ENCODE results near the gene ZNHIT6.
"Not testable (repeated sequence)": the region's sequence is repeated elsewhere in the genome, so short reads cannot be mapped to it uniquely, and the experiment has no call there.

The ZNHIT6 gene, protein sequence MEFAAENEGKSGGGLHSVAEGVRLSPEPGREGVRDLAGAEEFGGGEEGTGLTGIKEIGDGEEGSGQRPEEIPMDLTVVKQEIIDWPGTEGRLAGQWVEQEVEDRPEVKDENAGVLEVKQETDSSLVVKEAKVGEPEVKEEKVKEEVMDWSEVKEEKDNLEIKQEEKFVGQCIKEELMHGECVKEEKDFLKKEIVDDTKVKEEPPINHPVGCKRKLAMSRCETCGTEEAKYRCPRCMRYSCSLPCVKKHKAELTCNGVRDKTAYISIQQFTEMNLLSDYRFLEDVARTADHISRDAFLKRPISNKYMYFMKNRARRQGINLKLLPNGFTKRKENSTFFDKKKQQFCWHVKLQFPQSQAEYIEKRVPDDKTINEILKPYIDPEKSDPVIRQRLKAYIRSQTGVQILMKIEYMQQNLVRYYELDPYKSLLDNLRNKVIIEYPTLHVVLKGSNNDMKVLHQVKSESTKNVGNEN

DNA sequence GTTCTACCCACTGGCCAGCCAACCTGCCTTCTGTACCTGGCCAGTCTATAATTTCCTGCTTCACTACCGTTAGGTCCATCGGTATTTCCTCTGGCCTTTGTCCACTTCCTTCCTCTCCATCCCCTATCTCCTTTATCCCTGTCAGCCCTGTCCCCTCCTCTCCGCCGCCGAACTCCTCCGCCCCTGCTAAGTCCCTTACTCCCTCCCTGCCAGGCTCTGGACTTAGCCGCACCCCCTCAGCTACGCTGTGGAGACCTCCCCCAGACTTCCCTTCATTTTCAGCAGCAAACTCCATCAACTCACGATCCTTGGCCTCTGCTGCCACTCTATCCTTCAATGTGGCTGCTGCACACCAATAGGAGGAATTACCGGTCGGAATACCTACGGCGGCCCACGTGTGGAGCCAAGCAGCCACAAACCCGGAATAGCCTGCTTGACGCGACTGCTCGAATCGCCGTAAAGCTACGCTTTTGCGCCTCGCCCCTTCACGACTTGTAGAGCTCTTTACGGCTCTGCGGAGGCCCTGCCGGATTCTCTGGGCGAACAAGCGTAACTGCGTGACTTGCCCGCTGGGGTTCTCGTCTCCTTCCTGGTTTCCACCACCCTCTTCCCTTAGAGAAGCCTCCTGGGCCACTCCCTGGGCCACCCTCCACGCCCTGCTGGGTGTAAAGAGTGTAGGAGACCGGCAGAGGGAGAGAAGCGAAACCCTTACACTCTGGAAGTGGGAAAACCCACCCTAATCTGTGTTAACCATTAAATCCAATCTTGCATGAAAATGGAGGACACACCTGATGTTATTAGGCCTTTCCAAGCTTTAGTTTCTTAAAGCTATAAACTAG, at the start of gene ZNHIT6:
TSS of gene ZNHIT6 (minus strand) at position 444 of the 839 bp plus-strand sequence. CDS start at position 295, 149 bp downstream.
- H3K9ac ChIP-seq (ENCODE audit: low read length in 2 of 2): peak within 1 kb of the TSS; percentile 92 to 95
- no peaks in the 10 kb centered on the region for H3K27me3 ChIP-seq (ENCODE audit: control insufficient read depth in 1 of 2, insufficient read depth in 2 of 2, low read length in 2 of 2)
- no peaks in the 10 kb centered on the region for H3K9me3 ChIP-seq (ENCODE audit: control insufficient read depth in 2 of 2, low read length in 2 of 2)
- peaks cover 0 to 4% of the 10 kb centered on the region in 2 donors for H3K36me3 ChIP-seq (ENCODE audit: control insufficient read depth in 2 of 2, insufficient read depth in 2 of 2, low read length in 2 of 2)
- H3K4me1 ChIP-seq (ENCODE audit: control insufficient read depth, insufficient read depth, low read length): peaks cover 7% of the 10 kb centered on the region
- peak within 1 kb of the TSS; percentile 90 to 98 for H3K4me3 ChIP-seq (ENCODE audit: low read length in 2 of 2)
- H3K27ac ChIP-seq (ENCODE audit: low read length): peak within 1 kb of the TSS; percentile 89

DNA sequence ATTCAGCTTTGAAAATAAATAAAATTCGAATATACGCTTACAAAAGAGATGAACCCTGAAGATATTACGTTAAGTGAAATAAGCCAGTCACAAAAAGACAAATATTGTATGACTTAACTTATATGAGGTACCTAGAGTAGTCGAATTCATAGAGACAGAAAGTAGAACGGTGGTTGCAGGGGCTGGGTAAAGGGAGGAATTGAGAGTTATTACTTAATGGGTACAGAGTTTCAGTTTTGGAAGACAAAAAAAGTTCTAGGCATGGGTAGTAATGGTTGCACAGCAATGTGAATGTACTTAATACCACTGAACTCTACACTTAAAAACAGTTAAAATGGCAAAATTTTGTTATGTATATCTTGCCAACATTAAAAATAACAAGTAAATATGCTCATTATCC, 48.6 kb upstream of the ZNHIT6 start:
- no peak overlapping the region for H3K4me3 ChIP-seq (ENCODE audit: low read length in 2 of 2)
- H3K27me3 ChIP-seq (ENCODE audit: control insufficient read depth in 1 of 2, insufficient read depth in 2 of 2, low read length in 2 of 2): no peaks in the 10 kb centered on the region
- no peaks in the 10 kb centered on the region for H3K4me1 ChIP-seq (ENCODE audit: control insufficient read depth, insufficient read depth, low read length)
- H3K27ac ChIP-seq (ENCODE audit: low read length): no peak overlapping the region
- no peaks in the 10 kb centered on the region for H3K36me3 ChIP-seq (ENCODE audit: control insufficient read depth in 2 of 2, insufficient read depth in 2 of 2, low read length in 2 of 2)
- H3K9me3 ChIP-seq (ENCODE audit: control insufficient read depth in 2 of 2, low read length in 2 of 2): no peaks in the 10 kb centered on the region
- H3K9ac ChIP-seq (ENCODE audit: low read length in 2 of 2): no peak overlapping the region

DNA sequence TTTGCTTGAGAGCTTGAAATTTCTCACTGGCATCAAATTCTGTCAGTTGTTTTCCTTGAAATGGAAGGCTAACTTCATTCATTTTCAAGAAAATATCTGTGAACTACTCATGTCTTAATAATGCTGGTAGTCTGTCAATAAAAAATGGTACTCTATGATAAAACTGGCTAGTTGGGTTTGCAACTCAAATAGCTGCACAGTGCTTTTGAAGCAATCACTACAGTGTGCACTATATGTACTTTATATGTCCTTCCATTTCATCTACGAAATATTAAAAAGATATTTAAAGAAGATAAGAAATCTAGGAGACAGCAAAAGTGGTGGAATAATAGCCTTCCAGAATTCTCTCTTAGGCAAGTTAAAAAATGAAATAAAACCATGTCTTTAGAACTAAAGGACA, 39.9 kb upstream of the ZNHIT6 start:
- Histone ChIP-seq H3K27ac (ENCODE audit: low read length) (no peak overlapping the region), H3K4me3 (ENCODE audit: low read length in 2 of 2) (no peak overlapping the region), H3K4me1 (ENCODE audit: control insufficient read depth, insufficient read depth, low read length) (no peaks in the 10 kb centered on the region), H3K9ac (ENCODE audit: low read length in 2 of 2) (no peak overlapping the region), H3K27me3 (ENCODE audit: control insufficient read depth in 1 of 2, insufficient read depth in 2 of 2, low read length in 2 of 2) (no peaks in the 10 kb centered on the region), H3K36me3 (ENCODE audit: control insufficient read depth in 2 of 2, insufficient read depth in 2 of 2, low read length in 2 of 2) (no peaks in the 10 kb centered on the region), H3K9me3 (ENCODE audit: control insufficient read depth in 2 of 2, low read length in 2 of 2) (no peaks in the 10 kb centered on the region)

DNA sequence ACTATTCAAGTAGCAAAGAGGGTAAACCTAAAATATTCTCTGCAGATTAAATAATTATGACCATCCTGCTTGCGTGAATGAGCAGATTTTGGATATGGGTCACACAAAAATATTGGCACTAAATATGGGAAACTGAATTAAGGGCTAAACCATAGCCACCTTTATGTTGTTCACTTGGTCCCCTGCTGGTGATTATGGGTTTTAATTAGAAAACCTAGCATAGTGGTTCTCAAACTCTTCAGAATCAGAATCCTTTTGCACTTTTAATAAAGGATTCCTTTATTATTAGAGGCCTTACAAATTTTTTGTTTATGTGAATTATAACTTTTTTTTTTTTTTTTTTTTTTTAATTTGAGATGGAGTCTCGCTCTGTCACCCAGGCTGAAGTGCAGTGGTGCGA, 38.5 kb upstream of the ZNHIT6 start:
- no peaks in the 10 kb centered on the region for H3K27me3 ChIP-seq (ENCODE audit: control insufficient read depth in 1 of 2, insufficient read depth in 2 of 2, low read length in 2 of 2)
- no peak overlapping the region for H3K4me3 ChIP-seq (ENCODE audit: low read length in 2 of 2)
- no peaks in the 10 kb centered on the region for H3K9me3 ChIP-seq (ENCODE audit: control insufficient read depth in 2 of 2, low read length in 2 of 2)
- H3K27ac ChIP-seq (ENCODE audit: low read length): no peak overlapping the region
- H3K4me1 ChIP-seq (ENCODE audit: control insufficient read depth, insufficient read depth, low read length): no peaks in the 10 kb centered on the region
- H3K9ac ChIP-seq (ENCODE audit: low read length in 2 of 2): no peak overlapping the region
- H3K36me3 ChIP-seq (ENCODE audit: control insufficient read depth in 2 of 2, insufficient read depth in 2 of 2, low read length in 2 of 2): no peaks in the 10 kb centered on the region

DNA sequence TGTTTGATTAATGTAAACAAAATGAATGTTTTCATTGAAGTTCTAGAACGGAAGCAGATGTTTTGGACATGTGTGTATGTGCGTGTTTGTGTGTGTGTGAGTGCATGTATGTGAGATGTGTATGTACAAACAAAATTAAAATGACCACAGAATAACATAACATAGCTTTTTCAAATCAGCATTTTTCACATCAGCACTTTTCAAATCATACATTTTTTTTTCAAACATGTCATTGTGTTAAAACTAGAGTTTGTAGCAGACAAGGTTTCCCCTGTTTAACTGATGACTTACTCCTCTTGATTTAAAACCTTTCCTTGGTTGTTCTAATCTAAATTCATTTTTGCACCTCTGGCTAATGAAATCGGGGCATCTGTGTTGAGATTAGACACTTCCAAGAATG, 35.6 kb upstream of the ZNHIT6 start:
- Histone ChIP-seq H3K4me1 (ENCODE audit: control insufficient read depth, insufficient read depth, low read length) (no peaks in the 10 kb centered on the region), H3K4me3 (ENCODE audit: low read length in 2 of 2) (no peak overlapping the region), H3K9ac (ENCODE audit: low read length in 2 of 2) (no peak overlapping the region), H3K27me3 (ENCODE audit: control insufficient read depth in 1 of 2, insufficient read depth in 2 of 2, low read length in 2 of 2) (no peaks in the 10 kb centered on the region), H3K36me3 (ENCODE audit: control insufficient read depth in 2 of 2, insufficient read depth in 2 of 2, low read length in 2 of 2) (no peaks in the 10 kb centered on the region), H3K27ac (ENCODE audit: low read length) (no peak overlapping the region), H3K9me3 (ENCODE audit: control insufficient read depth in 2 of 2, low read length in 2 of 2) (no peaks in the 10 kb centered on the region)

DNA sequence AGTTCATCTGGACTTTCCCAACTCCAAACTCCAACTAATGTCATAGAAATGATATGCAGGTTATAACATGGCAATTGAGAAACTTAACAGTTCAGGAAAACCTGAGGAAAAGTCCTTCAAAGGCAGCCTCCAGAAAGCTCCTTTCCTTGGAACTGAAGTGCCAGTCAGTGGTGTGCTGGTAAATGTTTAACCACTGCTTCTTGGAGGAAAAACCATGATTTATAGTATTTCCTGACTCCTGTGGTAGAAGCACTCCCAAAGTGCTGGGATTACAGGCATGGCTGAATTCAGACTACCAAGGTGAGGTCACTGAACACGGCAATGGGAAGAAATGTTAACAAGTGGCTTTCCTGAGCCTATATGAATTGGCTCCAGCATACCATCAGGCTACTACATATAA, 26.7 kb upstream of the ZNHIT6 start:
- Histone ChIP-seq H3K4me1 (ENCODE audit: control insufficient read depth, insufficient read depth, low read length) (no peaks in the 10 kb centered on the region), H3K27me3 (ENCODE audit: control insufficient read depth in 1 of 2, insufficient read depth in 2 of 2, low read length in 2 of 2) (no peaks in the 10 kb centered on the region), H3K9me3 (ENCODE audit: control insufficient read depth in 2 of 2, low read length in 2 of 2) (no peaks in the 10 kb centered on the region), H3K4me3 (ENCODE audit: low read length in 2 of 2) (no peak overlapping the region), H3K36me3 (ENCODE audit: control insufficient read depth in 2 of 2, insufficient read depth in 2 of 2, low read length in 2 of 2) (no peaks in the 10 kb centered on the region), H3K9ac (ENCODE audit: low read length in 2 of 2) (no peak overlapping the region), H3K27ac (ENCODE audit: low read length) (no peak overlapping the region)

DNA sequence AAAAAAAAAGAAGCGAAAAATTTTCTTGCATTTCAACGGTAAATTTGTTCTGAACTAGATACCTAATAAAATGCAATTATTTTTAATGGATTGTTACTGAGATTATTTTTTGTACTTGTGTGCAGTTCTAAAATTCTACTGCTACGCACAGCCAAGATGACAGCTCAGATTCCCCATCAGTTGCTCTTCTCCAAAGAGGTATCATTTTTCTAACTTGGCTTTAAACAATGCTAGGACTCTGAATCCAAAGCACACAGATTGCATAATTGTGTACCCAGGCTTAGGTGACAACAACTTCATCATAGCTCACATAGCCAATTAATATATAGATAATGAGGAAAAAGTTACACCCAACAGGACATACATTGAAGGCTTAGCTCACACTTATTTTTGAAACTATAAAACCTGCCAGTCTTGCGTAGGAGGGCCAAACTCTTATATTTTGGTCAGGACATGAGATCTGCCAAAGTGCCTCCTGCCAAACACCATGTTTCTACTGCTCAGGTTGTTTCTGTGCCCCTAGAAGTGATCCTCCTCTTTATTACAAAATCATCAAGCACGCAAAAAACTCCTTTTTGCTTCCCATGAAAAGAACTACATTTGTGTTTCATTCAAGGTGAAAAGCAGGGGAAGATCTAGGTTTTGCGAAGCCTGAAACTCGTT, 10.6 kb upstream of the ZNHIT6 start:
- Histone ChIP-seq H3K36me3 (ENCODE audit: control insufficient read depth in 2 of 2, insufficient read depth in 2 of 2, low read length in 2 of 2) (no peaks in the 10 kb centered on the region), H3K27ac (ENCODE audit: low read length) (no peak overlapping the region), H3K4me1 (ENCODE audit: control insufficient read depth, insufficient read depth, low read length) (no peaks in the 10 kb centered on the region), H3K27me3 (ENCODE audit: control insufficient read depth in 1 of 2, insufficient read depth in 2 of 2, low read length in 2 of 2) (no peaks in the 10 kb centered on the region), H3K9me3 (ENCODE audit: control insufficient read depth in 2 of 2, low read length in 2 of 2) (no peaks in the 10 kb centered on the region), H3K4me3 (ENCODE audit: low read length in 2 of 2) (no peak overlapping the region), H3K9ac (ENCODE audit: low read length in 2 of 2) (no peak overlapping the region)

DNA sequence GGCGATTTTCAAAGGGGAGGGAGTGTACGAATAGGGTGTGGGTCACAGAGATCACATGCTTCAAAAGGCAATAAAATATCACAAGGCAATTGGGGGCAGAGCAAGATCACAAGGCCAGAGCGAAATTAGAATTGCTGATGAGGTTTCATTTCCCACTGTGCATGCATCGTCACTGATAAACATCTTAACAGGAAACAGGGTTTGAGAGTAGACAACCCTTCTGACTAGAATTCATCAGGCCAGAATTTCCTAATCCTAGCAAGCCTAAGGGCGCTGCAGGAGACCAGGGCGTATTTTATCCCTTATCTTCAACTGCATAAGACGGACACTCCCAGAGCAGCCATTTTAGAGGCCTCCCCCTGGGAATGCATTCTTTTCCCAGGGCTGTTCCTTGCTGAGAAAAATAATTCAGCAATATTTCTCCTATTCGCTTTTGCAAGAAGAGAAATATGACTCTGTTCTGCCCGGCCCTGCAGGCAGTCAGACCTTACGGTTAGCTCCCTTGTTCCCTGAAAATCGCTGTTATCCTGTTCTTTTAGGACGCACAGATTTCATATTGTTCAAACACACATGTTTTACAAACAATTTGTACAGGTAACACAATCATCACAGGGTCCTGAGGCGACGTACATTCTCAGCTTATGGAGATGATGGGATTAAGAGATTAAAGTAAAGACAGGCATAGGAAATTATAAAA, 6.3 kb upstream of the ZNHIT6 start:
- not testable (repeated sequence) for H3K9me3 ChIP-seq (ENCODE audit: control insufficient read depth in 2 of 2, low read length in 2 of 2); H3K36me3 ChIP-seq (ENCODE audit: control insufficient read depth in 2 of 2, insufficient read depth in 2 of 2, low read length in 2 of 2)

DNA sequence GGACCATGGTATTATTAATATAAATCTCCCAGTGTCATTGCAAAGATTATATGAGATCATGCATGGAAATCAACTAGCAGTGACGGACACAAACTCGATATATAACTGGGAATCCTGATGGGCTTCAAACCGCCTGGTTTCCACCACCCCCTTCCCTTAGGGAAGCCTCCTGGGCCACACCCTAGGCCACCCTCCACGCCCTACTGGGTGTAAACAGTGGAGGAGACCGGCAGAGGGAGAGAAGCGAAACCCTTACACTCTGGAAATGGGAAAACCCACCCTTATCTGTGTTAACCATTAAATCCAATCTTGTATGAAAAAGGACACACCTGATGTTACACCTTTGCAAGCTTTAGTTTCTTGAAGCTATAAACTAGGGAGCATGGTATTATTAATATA, 595 bp upstream of the ZNHIT6 start:
- Histone ChIP-seq H3K4me1 (ENCODE audit: control insufficient read depth, insufficient read depth, low read length) (peaks cover 7% of the 10 kb centered on the region), H3K27me3 (ENCODE audit: control insufficient read depth in 1 of 2, insufficient read depth in 2 of 2, low read length in 2 of 2) (no peaks in the 10 kb centered on the region), H3K9ac (ENCODE audit: low read length in 2 of 2) (peak overlapping the region; percentile 92 to 95), H3K27ac (ENCODE audit: low read length) (peak overlapping the region; percentile 89), H3K4me3 (ENCODE audit: low read length in 2 of 2) (peak overlapping the region; percentile 90 to 98), H3K36me3 (ENCODE audit: control insufficient read depth in 2 of 2, insufficient read depth in 2 of 2, low read length in 2 of 2) (peaks cover 0 to 3% of the 10 kb centered on the region in 2 donors), H3K9me3 (ENCODE audit: control insufficient read depth in 2 of 2, low read length in 2 of 2) (no peaks in the 10 kb centered on the region)

More for the DNA sequence above, 6.3 kb upstream of the ZNHIT6 start:
- H3K4me1 ChIP-seq (ENCODE audit: control insufficient read depth, insufficient read depth, low read length); H3K27ac ChIP-seq (ENCODE audit: low read length); H3K4me3 ChIP-seq (ENCODE audit: low read length in 2 of 2); H3K27me3 ChIP-seq (ENCODE audit: control insufficient read depth in 1 of 2, insufficient read depth in 2 of 2, low read length in 2 of 2); H3K9ac ChIP-seq (ENCODE audit: low read length in 2 of 2): not testable (repeated sequence)

Data from stomach smooth muscle (tissue), 2 donors.